ENCODE data around the gene FBXO27. TPM values are rescaled to one million over a fixed set of nuclear protein-coding genes. Genes with fewer than 3 reads are reported as not detected.
A peak's percentile ranks its signal among the peaks of the same experiment; 100 is the strongest.

The FBXO27 gene
- total RNA-seq, 1 experiment from 2014 or later: 0.45 TPM

DNA sequence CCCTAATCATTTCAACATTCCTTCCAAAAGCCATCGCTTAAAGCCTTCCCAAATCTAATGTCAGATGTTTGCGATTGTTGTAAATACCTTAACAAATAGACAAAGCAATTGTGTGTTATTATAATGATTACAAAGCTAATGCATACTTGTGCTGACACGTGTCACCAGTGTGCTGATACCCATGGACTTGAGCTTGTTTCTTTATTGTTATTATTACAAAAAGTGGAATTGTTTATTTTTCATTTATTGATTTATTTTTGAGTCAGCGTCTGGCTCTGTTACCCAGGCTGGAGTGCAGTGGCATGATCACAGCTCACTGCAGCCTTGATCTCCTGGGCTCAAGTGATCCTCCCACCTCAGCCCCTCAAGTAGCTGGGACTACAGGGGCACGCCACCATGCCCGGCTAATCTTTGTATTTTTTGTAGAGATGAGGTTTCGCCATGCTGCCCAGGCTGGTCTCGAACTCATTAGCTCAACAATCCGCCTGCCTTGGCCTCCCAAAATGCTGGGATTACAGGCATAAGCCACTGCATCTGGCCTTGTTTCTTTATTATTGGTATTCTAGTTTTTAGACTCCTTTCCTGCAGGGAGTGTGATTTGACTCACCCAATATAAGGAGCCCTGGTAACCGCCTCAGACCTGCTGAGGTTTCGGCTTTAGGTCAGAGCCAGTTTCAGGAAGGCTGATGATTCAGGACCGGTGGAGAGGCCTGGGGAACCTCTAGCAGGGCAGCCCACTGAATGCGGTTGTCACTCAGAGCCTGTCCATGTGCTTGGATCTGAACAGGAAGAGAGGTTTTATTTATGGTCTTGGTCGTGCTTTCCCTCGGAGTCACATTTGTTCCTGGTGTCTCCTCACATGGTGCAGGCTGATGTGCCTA is 54.7 kb downstream of the FBXO27 start:
- Histone ChIP-seq H3K9me3 (ENCODE audit: low read depth, low read length, poor library complexity, severe bottlenecking) (no peaks in the 10 kb centered on the region), H3K27ac (ENCODE audit: low read depth, low read length, poor library complexity, severe bottlenecking) (no peak overlapping the region), H3K36me3 (ENCODE audit: insufficient read depth, low read length, poor library complexity, severe bottlenecking) (no peaks in the 10 kb centered on the region), H3K27me3 (replicated peaks; ENCODE audit: insufficient read depth, low read depth, low read length, poor library complexity) (no peaks in the 10 kb centered on the region), H3K4me3 (ENCODE audit: low read depth, low read length, poor library complexity, severe bottlenecking) (no peak overlapping the region), H3K4me1 (ENCODE audit: insufficient read depth, low read length, poor library complexity, severe bottlenecking) (peaks cover 14% of the 10 kb centered on the region)
- ChIA-PET CTCF (interaction anchor here (1.0 kb wide), 1 partner anchor 15 kb away, joined by 3 read pairs; no protein-coding TSS in a partner anchor), POLR2A (ENCODE audit: low non-redundant PET) (no interaction called here)
- no TSS peak for BruUV-seq (replicated peaks)
- TF ChIP-seq CTCF (conservative IDR thresholded peaks at IDR 0.05; ENCODE audit: low read depth, low read length) (no peak), EZH2 (IDR thresholded peaks at IDR 0.05; ENCODE audit: borderline replicate concordance, low read depth, low read length, poor library complexity, severe bottlenecking) (no peak)
- no peak for DNase-seq (ENCODE audit: low spot score)
- intact Hi-C loops (cut with micrococcal nuclease; ENCODE audit: unreplicated experiment): loop anchor here (10.0 kb wide), 1 partner anchor 137 kb away; no protein-coding TSS in a partner anchor

DNA sequence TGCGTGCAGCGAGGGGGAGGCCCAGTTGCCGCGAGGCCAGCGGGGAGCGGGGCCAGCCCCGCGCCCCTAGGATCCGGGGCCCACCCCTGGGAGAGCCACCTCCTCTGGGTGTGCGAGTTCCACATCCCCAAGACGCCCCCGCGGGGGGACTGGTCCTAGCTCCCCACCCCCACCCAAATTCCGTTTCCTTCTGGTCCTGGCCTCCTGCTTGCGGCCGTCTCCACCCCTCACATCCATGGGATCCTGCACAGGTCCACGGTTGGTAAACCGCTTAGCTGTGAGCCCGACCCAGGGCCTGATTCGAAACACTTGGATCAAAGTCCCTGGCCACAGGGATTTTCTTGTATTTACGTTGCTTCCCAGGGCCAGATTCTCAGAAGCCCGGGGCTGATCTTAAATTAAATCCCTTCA is 56.5 kb downstream of the FBXO27 start:
- Histone ChIP-seq H3K36me3 (ENCODE audit: insufficient read depth, low read length, poor library complexity, severe bottlenecking) (no peaks in the 10 kb centered on the region), H3K9me3 (ENCODE audit: low read depth, low read length, poor library complexity, severe bottlenecking) (no peaks in the 10 kb centered on the region), H3K27me3 (replicated peaks; ENCODE audit: insufficient read depth, low read depth, low read length, poor library complexity) (no peaks in the 10 kb centered on the region), H3K4me1 (ENCODE audit: insufficient read depth, low read length, poor library complexity, severe bottlenecking) (peaks cover 14% of the 10 kb centered on the region), H3K27ac (ENCODE audit: low read depth, low read length, poor library complexity, severe bottlenecking) (peak overlapping the region; percentile 91), H3K4me3 (ENCODE audit: low read depth, low read length, poor library complexity, severe bottlenecking) (peak overlapping the region; percentile 75)
- ChIA-PET POLR2A (ENCODE audit: low non-redundant PET) (interaction anchor here (0.6 kb wide), 1 partner anchor 282 kb away, joined by 4 read pairs; no protein-coding TSS in a partner anchor), CTCF (interaction anchor here (0.6 to 1.1 kb wide), 6 partner anchors 13 to 844 kb away, joined by 3 to 8 read pairs (median 3); no protein-coding TSS in a partner anchor)
- BruUV-seq (replicated peaks): no TSS peak
- DNase-seq (ENCODE audit: low spot score): peak; percentile 58
- intact Hi-C loops (cut with micrococcal nuclease; ENCODE audit: unreplicated experiment): loop anchor here (10.0 kb wide), 1 partner anchor 139 kb away; no protein-coding TSS in a partner anchor
- no peak for TF ChIP-seq EZH2 (IDR thresholded peaks at IDR 0.05; ENCODE audit: borderline replicate concordance, low read depth, low read length, poor library complexity, severe bottlenecking)
- no peak for TF ChIP-seq CTCF (conservative IDR thresholded peaks at IDR 0.05; ENCODE audit: low read depth, low read length)

DNA sequence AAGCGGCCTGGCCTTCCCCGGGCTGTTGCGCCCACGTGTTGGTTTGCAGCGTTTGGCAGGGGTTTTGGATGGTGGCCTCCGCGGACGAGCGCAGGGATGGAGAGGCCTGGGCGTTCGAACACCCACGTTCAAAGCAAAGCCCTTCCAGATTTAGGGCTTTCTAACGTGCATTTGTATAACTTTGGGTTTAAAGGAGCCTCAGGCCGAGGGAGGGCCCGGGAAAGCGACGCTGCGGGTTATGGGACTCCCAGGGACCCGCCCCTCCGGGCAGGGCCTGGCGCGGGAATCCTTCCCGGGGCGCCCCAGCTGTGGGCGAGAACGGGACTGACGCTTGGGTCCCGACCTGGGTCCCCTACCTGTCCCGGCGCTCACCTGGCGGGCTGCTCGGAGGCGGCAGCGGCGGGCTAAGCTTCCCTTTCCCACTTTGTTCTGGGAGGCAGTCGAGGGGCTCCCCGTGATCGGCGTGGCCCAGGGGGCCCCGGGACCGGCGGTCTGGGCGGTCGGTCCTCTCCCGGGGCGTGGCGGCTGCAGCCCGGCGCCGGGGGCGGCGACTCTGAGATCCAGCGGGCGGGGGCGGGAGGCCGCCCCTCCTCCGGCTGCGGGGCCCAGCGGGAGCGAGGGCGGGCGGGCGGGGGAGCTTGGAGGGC is 57.0 kb downstream of the FBXO27 start, which contains the start of gene FBXO17:
TSS of gene FBXO17 (minus strand) at position 529 of the 647 bp plus-strand sequence. CDS start 25,423 bp downstream, outside the sequence.
- intact Hi-C loops (cut with micrococcal nuclease; ENCODE audit: unreplicated experiment): loop anchor here (10.0 kb wide), 1 partner anchor 139 kb away; no protein-coding TSS in a partner anchor
- no peaks in the 10 kb centered on the region for H3K9me3 ChIP-seq (ENCODE audit: low read depth, low read length, poor library complexity, severe bottlenecking)
- peak within 1 kb of the TSS; percentile 91 for H3K27ac ChIP-seq (ENCODE audit: low read depth, low read length, poor library complexity, severe bottlenecking)
- no peak for TF ChIP-seq CTCF (conservative IDR thresholded peaks at IDR 0.05; ENCODE audit: low read depth, low read length)
- TF ChIP-seq EZH2 (IDR thresholded peaks at IDR 0.05; ENCODE audit: borderline replicate concordance, low read depth, low read length, poor library complexity, severe bottlenecking): no peak
- ChIA-PET CTCF (interaction anchor here (0.6 to 1.1 kb wide), 6 partner anchors 13 to 432 kb away, joined by 3 to 8 read pairs (median 4); no protein-coding TSS in a partner anchor), POLR2A (ENCODE audit: low non-redundant PET) (no interaction called here)
- H3K36me3 ChIP-seq (ENCODE audit: insufficient read depth, low read length, poor library complexity, severe bottlenecking): no peaks in the 10 kb centered on the region
- peaks cover 14% of the 10 kb centered on the region for H3K4me1 ChIP-seq (ENCODE audit: insufficient read depth, low read length, poor library complexity, severe bottlenecking)
- no peaks in the 10 kb centered on the region for H3K27me3 ChIP-seq (replicated peaks; ENCODE audit: insufficient read depth, low read depth, low read length, poor library complexity)
- BruUV-seq (replicated peaks): TSS peak; percentile 72
- peak within 1 kb of the TSS; percentile 75 for H3K4me3 ChIP-seq (ENCODE audit: low read depth, low read length, poor library complexity, severe bottlenecking)
- peak; percentile 83 for DNase-seq (ENCODE audit: low spot score)
